HepG2 (cell line): ENCODE data around the gene C1RL. TPM values are rescaled to one million over a fixed set of nuclear protein-coding genes. Genes with fewer than 3 reads are reported as not detected.
A peak's percentile ranks its signal among the peaks of the same experiment; 100 is the strongest.

Experiments
- GPBP1L1 ChIP-seq: sonication (generic); formaldehyde crosslinking; IDR thresholded peaks from 2 replicates; pipeline ENCODE4 v1.5.0; 2020; ENCODE audit warnings: mild to moderate bottlenecking, missing genetic modification reagents
- HNRNPK ChIP-seq: fragments of 200-400 bp; formaldehyde crosslinking; IDR thresholded peaks from 2 replicates; pipeline ENCODE4 v1.6.1; 2018; ENCODE audit warnings: low read length, low read depth, moderate library complexity, mild to moderate bottlenecking; ENCODE audit not compliant: poor library complexity, severe bottlenecking
- KMT2B ChIP-seq: IDR thresholded peaks from 2 replicates; pipeline ENCODE4 v1.6.1; 2016; ENCODE audit warnings: missing genetic modification reagents, missing compliant biosample characterization
- MTF1 ChIP-seq: sonication (generic); formaldehyde crosslinking; IDR thresholded peaks from 2 replicates; pipeline ENCODE4 v1.5.0; 2020; ENCODE audit warnings: missing genetic modification reagents
- NBN ChIP-seq: fragments of 450-650 bp; conservative IDR thresholded peaks from 2 replicates; pipeline ENCODE4 v1.6.1; 2017
- NFE2 ChIP-seq: sonication (generic); formaldehyde crosslinking; IDR thresholded peaks from 2 replicates; pipeline ENCODE4 v1.4.0; 2020; ENCODE audit warnings: missing genetic modification reagents
- PCBP1 ChIP-seq: fragments of 200-400 bp; formaldehyde crosslinking; IDR thresholded peaks from 2 replicates; pipeline ENCODE4 v1.6.1; 2017; ENCODE audit warnings: mild to moderate bottlenecking, low read depth, low read length, borderline replicate concordance
- RBAK ChIP-seq: sonication (generic); formaldehyde crosslinking; IDR thresholded peaks from 2 replicates; pipeline ENCODE4 v1.5.1; 2020; ENCODE audit warnings: mild to moderate bottlenecking, missing genetic modification reagents
- RXRA ChIP-seq: sonication (generic); formaldehyde crosslinking; IDR thresholded peaks from 2 replicates; pipeline ENCODE4 v1.5.1; 2020; ENCODE audit warnings: missing genetic modification reagents
- SATB2 ChIP-seq: sonication (generic); formaldehyde crosslinking; IDR thresholded peaks from 2 replicates; pipeline ENCODE4 v1.5.0; 2020; ENCODE audit warnings: missing genetic modification reagents
- TCF12 ChIP-seq, 2 experiments: fragments of 450-650 bp in 1 of 2; sonication (generic) in 1 of 2; formaldehyde crosslinking in 1 of 2; IDR thresholded peaks; 2 replicates each; pipeline versions ENCODE4 v1.6.1 to v1.8.0; 2017 to 2022; ENCODE audit warnings: antibody characterized with exemption in 1 of 2, mild to moderate bottlenecking in 1 of 2, missing genetic modification reagents in 1 of 2, moderate library complexity in 1 of 2
- ZC3H13 ChIP-seq: sonication (generic); formaldehyde crosslinking; IDR thresholded peaks from 2 replicates; pipeline ENCODE4 v1.8.1; 2023; ENCODE audit warnings: mild to moderate bottlenecking, missing genetic modification reagents, moderate library complexity
- ZGPAT ChIP-seq: IDR thresholded peaks from 2 replicates; pipeline ENCODE4 v1.6.1; 2016; ENCODE audit warnings: mild to moderate bottlenecking
- ZMAT5 ChIP-seq: sonication (generic); formaldehyde crosslinking; IDR thresholded peaks from 2 replicates; pipeline ENCODE4 v1.5.0; 2020; ENCODE audit warnings: mild to moderate bottlenecking, low read depth, missing genetic modification reagents, borderline replicate concordance
- ZNF333 ChIP-seq: sonication (generic); formaldehyde crosslinking; IDR thresholded peaks from 2 replicates; pipeline ENCODE4 v1.4.0; 2020; ENCODE audit warnings: mild to moderate bottlenecking, missing genetic modification reagents, borderline replicate concordance
- ZNF615 ChIP-seq: sonication (generic); formaldehyde crosslinking; IDR thresholded peaks from 2 replicates; pipeline ENCODE4 v1.5.0; 2020; ENCODE audit warnings: mild to moderate bottlenecking, missing genetic modification reagents, borderline replicate concordance
- ZSCAN29 ChIP-seq: sonication (generic); formaldehyde crosslinking; conservative IDR thresholded peaks from 2 replicates; pipeline ENCODE4 v1.4.0; 2020; ENCODE audit warnings: mild to moderate bottlenecking, missing genetic modification reagents
- polyA plus RNA-seq, 8 experiments: library from polyadenylated mRNA; depleted of rRNA in 3 of 8; stranded (reverse) in 7 of 8; unstranded in 1 of 8; fragments of >200 nt; fragmentation: Illumina TruSeq in 4 of 8; extraction: Trizol in 4 of 8; gene quantifications; 2 replicates each; pipeline versions ENCODE4 v1.2.1 to v1.2.3, GENCODE V29; 2011 to 2016; ENCODE audit warnings: low read depth in 4 of 8, missing spikeins in 1 of 8, mixed read lengths in 1 of 8; ENCODE audit not compliant: insufficient read depth in 1 of 8
- total RNA-seq, 5 experiments: library from RNA; depleted of rRNA; stranded (reverse); fragments of >200 nt; fragmentation: Illumina TruSeq; extraction: Trizol; gene quantifications; 2 replicates each; pipeline ENCODE4 v1.2.3, GENCODE V29; 2016; ENCODE audit warnings: low read depth in 1 of 5
- TF ChIP-seq, protein P1 (sequence below): sonication (generic); formaldehyde crosslinking; IDR thresholded peaks from 2 replicates; pipeline ENCODE4 v1.4.0; 2020; ENCODE audit warnings: missing genetic modification reagents
- TF ChIP-seq, protein P2 (sequence below), 2 experiments: sonication (generic) in 1 of 2; formaldehyde crosslinking in 1 of 2; IDR thresholded peaks; 2 replicates each; pipeline versions ENCODE4 v1.4.0 to v1.6.1; 2018 to 2020; ENCODE audit warnings: missing genetic modification reagents in 2 of 2, borderline replicate concordance in 1 of 2, low read depth in 1 of 2, mild to moderate bottlenecking in 1 of 2, missing biosample characterization in 1 of 2

C1RL gene
- total and polyA plus RNA-seq, 2 of the 13 experiments (the other 11 are each of a cell fraction or from before 2014, with no cell fraction given), result 28.9 to 53.1 TPM

DNA sequence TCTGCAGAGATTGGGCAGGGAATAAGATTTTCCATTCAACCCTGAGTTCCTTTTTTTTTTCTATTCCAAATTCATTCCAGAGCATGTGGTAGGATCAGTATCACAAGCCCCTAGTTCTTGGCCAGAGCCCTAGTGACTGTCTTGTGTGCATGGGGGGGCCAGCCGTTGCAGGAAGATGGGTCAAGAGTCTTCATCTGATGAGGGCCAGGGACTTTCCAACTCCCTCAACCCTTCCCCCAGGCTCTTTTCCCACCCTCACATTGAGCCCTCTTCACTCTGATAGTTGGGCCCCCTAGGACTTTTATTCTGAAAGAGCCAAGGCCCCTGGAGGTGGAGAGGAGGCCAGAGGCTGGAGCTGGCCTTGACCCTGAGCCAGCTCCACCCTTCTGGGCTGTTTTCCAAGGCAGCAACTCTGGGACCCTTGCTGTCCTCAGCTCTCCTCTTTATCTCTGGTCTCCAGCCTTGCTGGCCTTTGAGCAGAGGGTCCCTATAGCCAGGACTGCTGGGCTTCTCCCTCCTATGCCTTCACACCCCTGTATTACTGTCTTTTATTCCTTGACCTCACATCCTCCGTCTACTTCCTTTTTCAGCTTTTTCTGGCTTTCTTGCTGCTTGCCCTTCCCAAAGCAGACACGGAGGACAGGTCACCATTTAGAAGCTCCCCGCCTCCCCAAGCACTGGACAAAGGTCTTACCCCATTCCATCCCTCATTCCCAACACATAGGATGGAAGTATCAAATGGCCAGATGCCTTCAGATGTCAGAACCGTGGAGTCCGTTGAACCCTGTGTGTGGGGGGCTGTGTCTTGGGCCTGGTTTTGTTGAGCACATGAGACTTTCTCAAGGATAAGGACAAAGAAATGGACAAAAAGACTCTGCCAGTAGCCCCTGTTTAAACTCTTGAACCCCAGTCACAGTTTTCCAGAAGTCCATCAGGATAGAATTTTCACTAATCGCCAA is 14.1 kb upstream of the C1RL start (continued):
- peak; percentile 84 for TF ChIP-seq RXRA (CRISPR knock-in tag)
- no peak for TF ChIP-seq TCF12 (IDR thresholded peaks at IDR 0.05)
- no peak for TF ChIP-seq TCF12 (CRISPR knock-in tag; IDR thresholded peaks at IDR 0.05)
- TF ChIP-seq SATB2, result no peak
- TF ChIP-seq NBN, result no peak
- TF ChIP-seq NFE2 (CRISPR knock-in tag), result no peak
- no peak for TF ChIP-seq ZC3H13 (CRISPR knock-in tag)
- TF ChIP-seq ZGPAT, result peak; percentile 35; the same call in 1 of the 2 replicates
- TF ChIP-seq RBAK (CRISPR knock-in tag), result no peak
- no peak for TF ChIP-seq ZNF333 (CRISPR knock-in tag)
- TF ChIP-seq ZNF615 (CRISPR knock-in tag), result no peak
- TF ChIP-seq, protein P1, sequence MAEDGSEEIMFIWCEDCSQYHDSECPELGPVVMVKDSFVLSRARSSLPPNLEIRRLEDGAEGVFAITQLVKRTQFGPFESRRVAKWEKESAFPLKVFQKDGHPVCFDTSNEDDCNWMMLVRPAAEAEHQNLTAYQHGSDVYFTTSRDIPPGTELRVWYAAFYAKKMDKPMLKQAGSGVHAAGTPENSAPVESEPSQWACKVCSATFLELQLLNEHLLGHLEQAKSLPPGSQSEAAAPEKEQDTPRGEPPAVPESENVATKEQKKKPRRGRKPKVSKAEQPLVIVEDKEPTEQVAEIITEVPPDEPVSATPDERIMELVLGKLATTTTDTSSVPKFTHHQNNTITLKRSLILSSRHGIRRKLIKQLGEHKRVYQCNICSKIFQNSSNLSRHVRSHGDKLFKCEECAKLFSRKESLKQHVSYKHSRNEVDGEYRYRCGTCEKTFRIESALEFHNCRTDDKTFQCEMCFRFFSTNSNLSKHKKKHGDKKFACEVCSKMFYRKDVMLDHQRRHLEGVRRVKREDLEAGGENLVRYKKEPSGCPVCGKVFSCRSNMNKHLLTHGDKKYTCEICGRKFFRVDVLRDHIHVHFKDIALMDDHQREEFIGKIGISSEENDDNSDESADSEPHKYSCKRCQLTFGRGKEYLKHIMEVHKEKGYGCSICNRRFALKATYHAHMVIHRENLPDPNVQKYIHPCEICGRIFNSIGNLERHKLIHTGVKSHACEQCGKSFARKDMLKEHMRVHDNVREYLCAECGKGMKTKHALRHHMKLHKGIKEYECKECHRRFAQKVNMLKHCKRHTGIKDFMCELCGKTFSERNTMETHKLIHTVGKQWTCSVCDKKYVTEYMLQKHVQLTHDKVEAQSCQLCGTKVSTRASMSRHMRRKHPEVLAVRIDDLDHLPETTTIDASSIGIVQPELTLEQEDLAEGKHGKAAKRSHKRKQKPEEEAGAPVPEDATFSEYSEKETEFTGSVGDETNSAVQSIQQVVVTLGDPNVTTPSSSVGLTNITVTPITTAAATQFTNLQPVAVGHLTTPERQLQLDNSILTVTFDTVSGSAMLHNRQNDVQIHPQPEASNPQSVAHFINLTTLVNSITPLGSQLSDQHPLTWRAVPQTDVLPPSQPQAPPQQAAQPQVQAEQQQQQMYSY, result no peak
- TF ChIP-seq HNRNPK, result no peak
- TF ChIP-seq GPBP1L1 (CRISPR knock-in tag), result no peak
- TF ChIP-seq KMT2B (CRISPR knock-in tag), result no peak
- no peak for TF ChIP-seq PCBP1
- TF ChIP-seq MTF1 (CRISPR knock-in tag), result no peak
- 0 out of 2 replicates have a peak, but pooled peaks have one; percentile 37 for TF ChIP-seq ZSCAN29
- TF ChIP-seq, protein P2, sequence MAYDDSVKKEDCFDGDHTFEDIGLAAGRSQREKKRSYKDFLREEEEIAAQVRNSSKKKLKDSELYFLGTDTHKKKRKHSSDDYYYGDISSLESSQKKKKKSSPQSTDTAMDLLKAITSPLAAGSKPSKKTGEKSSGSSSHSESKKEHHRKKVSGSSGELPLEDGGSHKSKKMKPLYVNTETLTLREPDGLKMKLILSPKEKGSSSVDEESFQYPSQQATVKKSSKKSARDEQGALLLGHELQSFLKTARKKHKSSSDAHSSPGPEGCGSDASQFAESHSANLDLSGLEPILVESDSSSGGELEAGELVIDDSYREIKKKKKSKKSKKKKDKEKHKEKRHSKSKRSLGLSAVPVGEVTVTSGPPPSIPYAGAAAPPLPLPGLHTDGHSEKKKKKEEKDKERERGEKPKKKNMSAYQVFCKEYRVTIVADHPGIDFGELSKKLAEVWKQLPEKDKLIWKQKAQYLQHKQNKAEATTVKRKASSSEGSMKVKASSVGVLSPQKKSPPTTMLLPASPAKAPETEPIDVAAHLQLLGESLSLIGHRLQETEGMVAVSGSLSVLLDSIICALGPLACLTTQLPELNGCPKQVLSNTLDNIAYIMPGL (CRISPR knock-in tag; IDR thresholded peaks at IDR 0.05; ENCODE audit: borderline replicate concordance in 1 of 2, low read depth in 1 of 2), result peak in 1 of 2 experiments; percentile 22; a peak in 2 of 4 replicates
- TF ChIP-seq ZMAT5 (CRISPR knock-in tag), result no peak
